H9 (cell line): ENCODE data around the gene DDX6. TPM values are rescaled to one million over a fixed set of nuclear protein-coding genes. Genes with fewer than 3 reads are reported as not detected.

Experiments
- DNase-seq: peaks from one replicate; pipeline ENCODE4 v3.0.0-alpha.2; 2017
- H2AFZ ChIP-seq: one replicate; pipeline ENCODE4 v1.6.1; 2013; ENCODE audit warnings: mild to moderate bottlenecking, low read length, control low read depth, moderate library complexity
- H2AK5ac ChIP-seq: 2 replicates; pipeline ENCODE4 v1.6.1; 2013; ENCODE audit warnings: low read length, control low read depth, mixed read lengths; ENCODE audit not compliant: insufficient read length
- H2BK120ac ChIP-seq: one replicate; pipeline ENCODE4 v1.6.1; 2013; ENCODE audit warnings: low read depth, mild to moderate bottlenecking, low read length, control low read depth, inconsistent platforms; ENCODE audit not compliant: poor library complexity, severe bottlenecking
- H2BK12ac ChIP-seq: 2 replicates; pipeline ENCODE4 v1.6.1; 2013; ENCODE audit warnings: low read length, control low read depth, mixed read lengths, low read depth; ENCODE audit not compliant: insufficient read length
- H2BK15ac ChIP-seq: 2 replicates; pipeline ENCODE4 v1.6.1; 2013; ENCODE audit warnings: low read depth, low read length, control low read depth
- H2BK20ac ChIP-seq: one replicate; pipeline ENCODE4 v1.6.1; 2013; ENCODE audit warnings: low read depth, mild to moderate bottlenecking, low read length, control low read depth, inconsistent platforms; ENCODE audit not compliant: poor library complexity, severe bottlenecking
- H2BK5ac ChIP-seq: 2 replicates; pipeline ENCODE4 v1.6.1; 2013; ENCODE audit warnings: low read length, control low read depth, mixed read lengths; ENCODE audit not compliant: insufficient read length
- H3K14ac ChIP-seq: 2 replicates; pipeline ENCODE4 v1.6.1; 2013; ENCODE audit warnings: low read length, control low read depth; ENCODE audit not compliant: insufficient read depth
- H3K18ac ChIP-seq: 2 replicates; pipeline ENCODE4 v1.6.1; 2013; ENCODE audit warnings: low read depth, mild to moderate bottlenecking, mixed read lengths, low read length, control low read depth; ENCODE audit not compliant: insufficient read length
- H3K23ac ChIP-seq: 2 replicates; pipeline ENCODE4 v1.6.1; 2013; ENCODE audit warnings: low read length, control low read depth, mixed read lengths, low read depth; ENCODE audit not compliant: insufficient read length
- H3K23me2 ChIP-seq: 2 replicates; pipeline ENCODE4 v1.6.1; 2013; ENCODE audit warnings: low read depth, mild to moderate bottlenecking, mixed read lengths, low read length, control low read depth; ENCODE audit not compliant: insufficient read length, poor library complexity, severe bottlenecking
- H3K27ac ChIP-seq: 2 replicates; pipeline ENCODE4 v1.5.1; 2013; ENCODE audit warnings: low read length, control low read depth, mixed read lengths, low read depth; ENCODE audit not compliant: insufficient read length
- H3K27me3 ChIP-seq: 2 replicates; pipeline ENCODE4 v1.6.1; 2013; ENCODE audit warnings: low read length, control low read depth, inconsistent platforms; ENCODE audit not compliant: insufficient read depth
- H3K4ac ChIP-seq: 2 replicates; pipeline ENCODE4 v1.6.1; 2013; ENCODE audit warnings: low read depth, mild to moderate bottlenecking, control low read depth, inconsistent platforms, low read length, moderate library complexity
- H3K4me1 ChIP-seq: 2 replicates; pipeline ENCODE4 v1.6.1; 2013; ENCODE audit warnings: low read length, control low read depth, inconsistent platforms; ENCODE audit not compliant: insufficient read depth
- H3K4me2 ChIP-seq: 2 replicates; pipeline ENCODE4 v1.6.1; 2013; ENCODE audit warnings: low read length, control low read depth, mixed read lengths; ENCODE audit not compliant: insufficient read length, insufficient read depth
- H3K56ac ChIP-seq: 2 replicates; pipeline ENCODE4 v1.6.1; 2013; ENCODE audit warnings: low read depth, mild to moderate bottlenecking, mixed read lengths, low read length, control low read depth; ENCODE audit not compliant: insufficient read length
- H3K79me1 ChIP-seq: 2 replicates; pipeline ENCODE4 v1.6.1; 2013; ENCODE audit warnings: low read depth, mild to moderate bottlenecking, moderate library complexity, low read length, control low read depth, inconsistent platforms; ENCODE audit not compliant: insufficient read depth, poor library complexity, severe bottlenecking
- H3K79me2 ChIP-seq: 2 replicates; pipeline ENCODE4 v1.6.1; 2013; ENCODE audit warnings: low read length, control low read depth, inconsistent platforms; ENCODE audit not compliant: insufficient read depth
- H3K9ac ChIP-seq: 2 replicates; pipeline ENCODE4 v1.6.1; 2013; ENCODE audit warnings: low read length, control low read depth, mixed read lengths; ENCODE audit not compliant: insufficient read length; ENCODE audit errors: extremely low read depth
- H3K9me3 ChIP-seq: one replicate; pipeline ENCODE4 v1.6.1; 2013; ENCODE audit warnings: low read depth, low read length, inconsistent platforms; ENCODE audit not compliant: control insufficient read depth
- H3T11ph ChIP-seq: one replicate; pipeline ENCODE4 v1.6.1; 2013; ENCODE audit warnings: mild to moderate bottlenecking, low read length, control low read depth, inconsistent platforms
- H4K20me1 ChIP-seq: one replicate; pipeline ENCODE4 v1.6.1; 2013; ENCODE audit not compliant: control insufficient read depth, insufficient read length, insufficient read depth
- H4K5ac ChIP-seq: 2 replicates; pipeline ENCODE4 v1.6.1; 2013; ENCODE audit warnings: low read depth, mild to moderate bottlenecking, mixed read lengths, low read length, control low read depth; ENCODE audit not compliant: insufficient read length
- H4K8ac ChIP-seq: replicated peaks from 2 replicates; pipeline ENCODE4 v1.6.1; 2013; ENCODE audit warnings: low read length, control low read depth, mixed read lengths, low read depth; ENCODE audit not compliant: insufficient read length
- H4K91ac ChIP-seq: 2 replicates; pipeline ENCODE4 v1.6.1; 2013; ENCODE audit warnings: low read depth, mild to moderate bottlenecking, moderate library complexity, mixed read lengths, low read length, control low read depth; ENCODE audit not compliant: insufficient read length
- H3K27ac Mint-ChIP-seq, 3 experiments: 2 replicates in 2 of 3; 3 replicates in 1 of 3; pipeline ENCODE4 v1.8.0; 2020 to 2021; ENCODE audit warnings: mixed read lengths in 3 of 3, mild to moderate bottlenecking in 1 of 3, moderate library complexity in 1 of 3
- H3K27me3 Mint-ChIP-seq: 2 replicates; pipeline ENCODE4 v1.8.0; 2021; ENCODE audit warnings: low read depth, mild to moderate bottlenecking, moderate library complexity, mixed read lengths
- H3K36me3 Mint-ChIP-seq, 3 experiments: 2 replicates in 2 of 3; 3 replicates in 1 of 3; pipeline ENCODE4 v1.8.0; 2020 to 2021; ENCODE audit warnings: low read depth in 3 of 3, mixed read lengths in 3 of 3; ENCODE audit not compliant: insufficient read depth in 1 of 3
- H3K4me1 Mint-ChIP-seq, 2 experiments: 2 replicates each; pipeline ENCODE4 v1.8.0; 2020; ENCODE audit warnings: mixed read lengths in 2 of 2
- H3K4me3 Mint-ChIP-seq, 2 experiments: 2 replicates in 1 of 2; 3 replicates in 1 of 2; pipeline ENCODE4 v1.8.0; 2020 to 2021; ENCODE audit warnings: mild to moderate bottlenecking in 2 of 2, mixed read lengths in 2 of 2, moderate library complexity in 1 of 2
- H3K9me3 Mint-ChIP-seq, 2 experiments: 2 replicates in 1 of 2; 3 replicates in 1 of 2; pipeline ENCODE4 v1.8.0; 2020; ENCODE audit warnings: mild to moderate bottlenecking in 2 of 2, mixed read lengths in 2 of 2, moderate library complexity in 1 of 2
- CTCF ChIP-seq: fragments of 200-600 bp; sonication (generic); conservative IDR thresholded peaks from 3 replicates; pipeline ENCODE4 v1.8.0; 2021; ENCODE audit warnings: antibody characterized with exemption, mild to moderate bottlenecking
- WGBS: extraction: QIAGEN DNeasy Blood & Tissue Kit; methylation state at CpG from one replicate; pipeline ENCODE4 v1.1.7; 2013; ENCODE audit warnings: missing lambda C conversion rate, low lambda C conversion rate, mixed read lengths; ENCODE audit not compliant: insufficient read length; ENCODE audit errors: extremely low coverage; 5-methylcytosine and 5-hydroxymethylcytosine counted together
- total RNA-seq: library from RNA; stranded (reverse); gene quantifications from 2 replicates; pipeline ENCODE4 v1.2.1, GENCODE V29; 2021

DDX6 gene
- total RNA-seq, 1 experiment from 2014 or later: 221 TPM

GRCh38 chr11:118806400-118806799 lies 15.4 kb upstream of the DDX6 start:
- no peak overlapping the region for H3K27ac Mint-ChIP-seq
- no peaks in the 10 kb centered on the region; a peak in 1 of 7 replicates for H3K36me3 Mint-ChIP-seq
- no CpG with 5 or more reads among the region's 4 CpGs for WGBS

More at GRCh38 chr11:118806400-118806799, 15.4 kb upstream of the DDX6 start:
- H2BK15ac ChIP-seq: no peak overlapping the region
- Mint-ChIP-seq H3K27me3 (peaks cover 4% of the 10 kb centered on the region), H3K4me1 (no peaks in the 10 kb centered on the region), H3K4me3 (no peak overlapping the region), H3K9me3 (peaks cover 5 to 6% of the 10 kb centered on the region in 2 experiments)
- no peak overlapping the region for H3K4ac ChIP-seq
- no peak for TF ChIP-seq CTCF
- H4K5ac ChIP-seq: no peak overlapping the region
- no peak overlapping the region for H3K23ac ChIP-seq
- DNase-seq: no peak
- H2AK5ac ChIP-seq: no peak overlapping the region
- no peaks in the 10 kb centered on the region for H3K4me1 ChIP-seq
- no peak overlapping the region for H3K4me2 ChIP-seq
- no peak overlapping the region for H2BK5ac ChIP-seq
- H3K23me2 ChIP-seq: no peaks in the 10 kb centered on the region
- no peak overlapping the region for H3T11ph ChIP-seq
- no peak overlapping the region for H2BK20ac ChIP-seq
- H3K14ac ChIP-seq: no peak overlapping the region
- H3K9me3 ChIP-seq: no peaks in the 10 kb centered on the region
- no peak overlapping the region for H3K18ac ChIP-seq
- H3K27me3 ChIP-seq: no peaks in the 10 kb centered on the region; the same call in 1 of the 2 replicates
- no peak overlapping the region for H3K27ac ChIP-seq
- H2AFZ ChIP-seq: no peak overlapping the region
- no peaks in the 10 kb centered on the region for H4K20me1 ChIP-seq
- no peak overlapping the region for H2BK120ac ChIP-seq
- no peak overlapping the region for H4K8ac ChIP-seq
- H3K79me2 ChIP-seq: no peaks in the 10 kb centered on the region
- no peak overlapping the region for H3K9ac ChIP-seq
- no peaks in the 10 kb centered on the region for H3K79me1 ChIP-seq
- H2BK12ac ChIP-seq: no peak overlapping the region
- H3K56ac ChIP-seq: no peak overlapping the region
- H4K91ac ChIP-seq: no peak overlapping the region
